H1 (cell line): ENCODE data around the gene PPFIBP2. TPM values are rescaled to one million over a fixed set of nuclear protein-coding genes. Genes with fewer than 3 reads are reported as not detected.

Experiments used
- FOSL1 ChIP-seq: IDR thresholded peaks from 2 replicates; pipeline ENCODE4 v1.6.1; 2011; ENCODE audit warnings: mild to moderate bottlenecking, low read depth, low read length, moderate library complexity; ENCODE audit not compliant: insufficient read depth
- SUZ12 ChIP-seq: fragments of 200-600 bp; sonication (generic); IDR thresholded peaks from 2 replicates; pipeline ENCODE4 v1.6.1; 2012; ENCODE audit warnings: mild to moderate bottlenecking, inconsistent platforms, low read length, moderate library complexity, mixed read lengths
- TBP ChIP-seq: IDR thresholded peaks from 2 replicates; pipeline ENCODE4 v1.6.1; 2011; ENCODE audit warnings: low read depth, low read length, improper control_type of control experiment
- polyA plus RNA-seq, 7 experiments: library from polyadenylated mRNA; depleted of rRNA in 3 of 7; stranded (reverse) in 5 of 7; unstranded in 2 of 7; fragments of >200 nt in 5 of 7; fragments of 200-250 nt in 2 of 7; gene quantifications; 1 replicate in 5 of 7; 2 replicates in 1 of 7; 4 replicates in 1 of 7; pipeline versions ENCODE4 v1.2.1 to v1.2.3, GENCODE V29; 2011 to 2013; ENCODE audit warnings: missing spikeins in 2 of 7, mixed read lengths in 2 of 7
- total RNA-seq: library from RNA; stranded (reverse); fragmentation: NEBNext Ultra II Directional; extraction: Animal tissue kit (Norgen Biotek cat#: 25700); gene quantifications from 2 replicates; pipeline ENCODE4 v1.2.1, GENCODE V29; 2021
- TF ChIP-seq, protein P1 (sequence below): fragments of 300-600 bp; sonication (generic); IDR thresholded peaks from 2 replicates; pipeline ENCODE4 v1.7.1; 2012; ENCODE audit warnings: low read length, moderate library complexity, mild to moderate bottlenecking, inconsistent platforms; ENCODE audit not compliant: insufficient replicate concordance

The PPFIBP2 gene
- total and polyA plus RNA-seq, 2 of the 8 experiments (the other 6 are each of a cell fraction or from before 2014, with no cell fraction given) = 5.5 to 9.8 TPM

GRCh38 chr11:7596975-7597391, 83.2 kb downstream of the PPFIBP2 start (continued):
- TF ChIP-seq, protein P1, sequence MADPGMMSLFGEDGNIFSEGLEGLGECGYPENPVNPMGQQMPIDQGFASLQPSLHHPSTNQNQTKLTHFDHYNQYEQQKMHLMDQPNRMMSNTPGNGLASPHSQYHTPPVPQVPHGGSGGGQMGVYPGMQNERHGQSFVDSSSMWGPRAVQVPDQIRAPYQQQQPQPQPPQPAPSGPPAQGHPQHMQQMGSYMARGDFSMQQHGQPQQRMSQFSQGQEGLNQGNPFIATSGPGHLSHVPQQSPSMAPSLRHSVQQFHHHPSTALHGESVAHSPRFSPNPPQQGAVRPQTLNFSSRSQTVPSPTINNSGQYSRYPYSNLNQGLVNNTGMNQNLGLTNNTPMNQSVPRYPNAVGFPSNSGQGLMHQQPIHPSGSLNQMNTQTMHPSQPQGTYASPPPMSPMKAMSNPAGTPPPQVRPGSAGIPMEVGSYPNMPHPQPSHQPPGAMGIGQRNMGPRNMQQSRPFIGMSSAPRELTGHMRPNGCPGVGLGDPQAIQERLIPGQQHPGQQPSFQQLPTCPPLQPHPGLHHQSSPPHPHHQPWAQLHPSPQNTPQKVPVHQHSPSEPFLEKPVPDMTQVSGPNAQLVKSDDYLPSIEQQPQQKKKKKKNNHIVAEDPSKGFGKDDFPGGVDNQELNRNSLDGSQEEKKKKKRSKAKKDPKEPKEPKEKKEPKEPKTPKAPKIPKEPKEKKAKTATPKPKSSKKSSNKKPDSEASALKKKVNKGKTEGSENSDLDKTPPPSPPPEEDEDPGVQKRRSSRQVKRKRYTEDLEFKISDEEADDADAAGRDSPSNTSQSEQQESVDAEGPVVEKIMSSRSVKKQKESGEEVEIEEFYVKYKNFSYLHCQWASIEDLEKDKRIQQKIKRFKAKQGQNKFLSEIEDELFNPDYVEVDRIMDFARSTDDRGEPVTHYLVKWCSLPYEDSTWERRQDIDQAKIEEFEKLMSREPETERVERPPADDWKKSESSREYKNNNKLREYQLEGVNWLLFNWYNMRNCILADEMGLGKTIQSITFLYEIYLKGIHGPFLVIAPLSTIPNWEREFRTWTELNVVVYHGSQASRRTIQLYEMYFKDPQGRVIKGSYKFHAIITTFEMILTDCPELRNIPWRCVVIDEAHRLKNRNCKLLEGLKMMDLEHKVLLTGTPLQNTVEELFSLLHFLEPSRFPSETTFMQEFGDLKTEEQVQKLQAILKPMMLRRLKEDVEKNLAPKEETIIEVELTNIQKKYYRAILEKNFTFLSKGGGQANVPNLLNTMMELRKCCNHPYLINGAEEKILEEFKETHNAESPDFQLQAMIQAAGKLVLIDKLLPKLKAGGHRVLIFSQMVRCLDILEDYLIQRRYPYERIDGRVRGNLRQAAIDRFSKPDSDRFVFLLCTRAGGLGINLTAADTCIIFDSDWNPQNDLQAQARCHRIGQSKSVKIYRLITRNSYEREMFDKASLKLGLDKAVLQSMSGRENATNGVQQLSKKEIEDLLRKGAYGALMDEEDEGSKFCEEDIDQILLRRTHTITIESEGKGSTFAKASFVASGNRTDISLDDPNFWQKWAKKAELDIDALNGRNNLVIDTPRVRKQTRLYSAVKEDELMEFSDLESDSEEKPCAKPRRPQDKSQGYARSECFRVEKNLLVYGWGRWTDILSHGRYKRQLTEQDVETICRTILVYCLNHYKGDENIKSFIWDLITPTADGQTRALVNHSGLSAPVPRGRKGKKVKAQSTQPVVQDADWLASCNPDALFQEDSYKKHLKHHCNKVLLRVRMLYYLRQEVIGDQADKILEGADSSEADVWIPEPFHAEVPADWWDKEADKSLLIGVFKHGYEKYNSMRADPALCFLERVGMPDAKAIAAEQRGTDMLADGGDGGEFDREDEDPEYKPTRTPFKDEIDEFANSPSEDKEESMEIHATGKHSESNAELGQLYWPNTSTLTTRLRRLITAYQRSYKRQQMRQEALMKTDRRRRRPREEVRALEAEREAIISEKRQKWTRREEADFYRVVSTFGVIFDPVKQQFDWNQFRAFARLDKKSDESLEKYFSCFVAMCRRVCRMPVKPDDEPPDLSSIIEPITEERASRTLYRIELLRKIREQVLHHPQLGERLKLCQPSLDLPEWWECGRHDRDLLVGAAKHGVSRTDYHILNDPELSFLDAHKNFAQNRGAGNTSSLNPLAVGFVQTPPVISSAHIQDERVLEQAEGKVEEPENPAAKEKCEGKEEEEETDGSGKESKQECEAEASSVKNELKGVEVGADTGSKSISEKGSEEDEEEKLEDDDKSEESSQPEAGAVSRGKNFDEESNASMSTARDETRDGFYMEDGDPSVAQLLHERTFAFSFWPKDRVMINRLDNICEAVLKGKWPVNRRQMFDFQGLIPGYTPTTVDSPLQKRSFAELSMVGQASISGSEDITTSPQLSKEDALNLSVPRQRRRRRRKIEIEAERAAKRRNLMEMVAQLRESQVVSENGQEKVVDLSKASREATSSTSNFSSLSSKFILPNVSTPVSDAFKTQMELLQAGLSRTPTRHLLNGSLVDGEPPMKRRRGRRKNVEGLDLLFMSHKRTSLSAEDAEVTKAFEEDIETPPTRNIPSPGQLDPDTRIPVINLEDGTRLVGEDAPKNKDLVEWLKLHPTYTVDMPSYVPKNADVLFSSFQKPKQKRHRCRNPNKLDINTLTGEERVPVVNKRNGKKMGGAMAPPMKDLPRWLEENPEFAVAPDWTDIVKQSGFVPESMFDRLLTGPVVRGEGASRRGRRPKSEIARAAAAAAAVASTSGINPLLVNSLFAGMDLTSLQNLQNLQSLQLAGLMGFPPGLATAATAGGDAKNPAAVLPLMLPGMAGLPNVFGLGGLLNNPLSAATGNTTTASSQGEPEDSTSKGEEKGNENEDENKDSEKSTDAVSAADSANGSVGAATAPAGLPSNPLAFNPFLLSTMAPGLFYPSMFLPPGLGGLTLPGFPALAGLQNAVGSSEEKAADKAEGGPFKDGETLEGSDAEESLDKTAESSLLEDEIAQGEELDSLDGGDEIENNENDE = no peak
- TF ChIP-seq TBP (no peak), FOSL1 (no peak), SUZ12 (no peak)
